Upper lobe of left lung (tissue), 6 donors: ENCODE data around the gene PRR7. TPM values are rescaled to one million over a fixed set of nuclear protein-coding genes. Genes with fewer than 3 reads are reported as not detected.
A peak's percentile ranks its signal among the peaks of the same experiment; 100 is the strongest.

Source experiments
- ATAC-seq, 2 donors: fragments of 200-7000 bp; cut with Tn5 transposase; one replicate each; pipeline ENCODE4 v1.9.1; 2022; ENCODE audit warnings: mild to moderate bottlenecking in 2 of 2, moderate library complexity in 2 of 2; ENCODE audit not compliant: low FRiP score in 2 of 2
- DNase-seq, 2 donors: peaks; one replicate each; pipeline ENCODE4 v3.0.0-alpha.2; 2019 to 2020
- H3K27ac ChIP-seq, 4 donors: fragments of 200-600 bp; sonication (generic); one replicate each; pipeline ENCODE4 v1.5.1; 2016 to 2019
- H3K27me3 ChIP-seq, 4 donors: fragments of 200-600 bp; sonication (generic); one replicate each; pipeline ENCODE4 v1.5.1; 2017 to 2019
- H3K36me3 ChIP-seq, 4 donors: fragments of 200-600 bp; sonication (generic); one replicate each; pipeline ENCODE4 v1.5.1; 2016 to 2019
- H3K4me1 ChIP-seq, 4 donors: fragments of 200-600 bp; sonication (generic); one replicate each; pipeline ENCODE4 v1.5.1; 2018 to 2019
- H3K4me3 ChIP-seq, 4 donors: fragments of 200-600 bp; sonication (generic); one replicate each; pipeline ENCODE4 v1.5.1; 2017 to 2019; ENCODE audit warnings: mild to moderate bottlenecking in 2 of 4, moderate library complexity in 1 of 4
- H3K9me3 ChIP-seq, 4 donors: fragments of 200-600 bp; sonication (generic); one replicate each; pipeline ENCODE4 v1.5.1; 2018 to 2019
- EP300 ChIP-seq, 4 donors: sonication (generic); formaldehyde crosslinking; IDR thresholded peaks; one replicate each; pipeline ENCODE4 v1.5.1; 2017; ENCODE audit warnings: antibody characterized with exemption in 4 of 4, control low read depth in 2 of 4
- POLR2A ChIP-seq, 4 donors: fragments of 450-650 bp; IDR thresholded peaks; one replicate each; pipeline ENCODE4 v1.5.1; 2016 to 2017; ENCODE audit warnings: antibody characterized with exemption in 4 of 4, mild to moderate bottlenecking in 2 of 4
- POLR2AphosphoS5 ChIP-seq, 2 donors: sonication (generic); formaldehyde crosslinking; IDR thresholded peaks; one replicate each; pipeline ENCODE4 v1.5.1; 2017; ENCODE audit warnings: antibody characterized with exemption in 2 of 2
- WGBS, 2 donors: methylation state at CpG; one replicate each; pipeline ENCODE4 v1.1.5; 2017 to 2018; 5-methylcytosine and 5-hydroxymethylcytosine counted together
- total RNA-seq, 6 donors: library from RNA; depleted of rRNA in 4 of 6; stranded (reverse); fragments of >200 nt in 4 of 6; gene quantifications; one replicate each; pipeline versions ENCODE4 v1.1.0 to v1.2.1, GENCODE V29; 2016 to 2021
- TF ChIP-seq, protein P1 (sequence below), 6 experiments: fragments of 450-650 bp in 4 of 6; fragments of 200-600 bp in 2 of 6; sonication (generic) in 2 of 6; IDR thresholded peaks; one replicate each; pipeline ENCODE4 v1.5.1; 2016 to 2019; ENCODE audit warnings: antibody characterized with exemption in 6 of 6
- donor health status: DM: no; HTN: no; CAD: no; lungs with moderate emphysema.
- donor health status: DM: no; HTN: yes; CAD: no; lungs with severe emphysema.

The PRR7 gene
- total RNA-seq, 6 donors from 2014 or later = 1.6 to 9.2 (median 3.4) TPM

DNA sequence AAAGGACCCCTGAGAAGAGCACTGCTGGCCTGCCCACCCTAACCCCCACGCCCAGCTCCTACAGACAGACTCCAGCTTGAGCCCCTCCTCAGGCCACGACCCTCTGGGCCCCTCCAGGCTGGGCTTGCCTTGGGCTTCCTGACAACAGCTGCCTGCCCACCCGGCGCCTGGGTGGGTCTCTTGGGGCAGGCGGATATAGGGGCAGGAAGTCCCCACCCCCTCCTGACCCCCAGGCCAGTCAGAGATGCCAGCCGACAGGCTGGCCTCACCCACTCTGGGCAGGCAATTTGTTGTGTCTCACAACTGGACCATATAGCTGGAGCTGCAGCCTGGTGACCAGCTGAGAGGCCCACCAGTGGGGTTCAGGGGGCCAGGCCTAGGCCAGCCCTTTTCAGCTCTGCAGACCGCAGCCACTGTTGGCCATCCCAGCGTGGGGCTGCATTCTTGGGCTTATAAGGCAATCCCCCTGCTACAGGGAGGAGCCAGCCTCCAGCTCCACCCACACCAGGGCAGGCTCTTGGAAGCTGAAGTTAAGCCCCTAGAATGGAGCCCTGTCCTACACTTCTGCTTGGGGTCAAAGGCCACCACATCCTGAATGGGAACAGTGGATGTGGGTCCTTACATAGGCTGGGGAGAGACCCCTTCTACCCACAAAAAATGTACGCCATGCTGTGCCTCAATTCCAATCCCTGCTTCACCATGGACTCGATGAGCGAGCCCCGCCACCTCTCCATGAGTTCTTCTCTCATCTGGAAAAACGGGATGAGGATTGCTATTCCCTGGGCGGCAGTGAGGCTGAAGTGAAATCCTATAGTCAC is 48.8 kb downstream of the PRR7 start:
- Histone ChIP-seq H3K27me3 (no peaks in the 10 kb centered on the region), H3K36me3 (peaks cover 0 to 25% (median 19%) of the 10 kb centered on the region in 4 donors), H3K9me3 (no peaks in the 10 kb centered on the region), H3K4me1 (peaks cover 45 to 78% (median 55%) of the 10 kb centered on the region in 4 donors), H3K27ac (peak overlapping the region; percentile 75 to 97 (median 86)), H3K4me3 (peak overlapping the region; percentile 24 to 89 (median 76))
- peak; percentile 60 to 68 for DNase-seq
- WGBS, 2 donors = 56 to 66% methylated on average over 9 to 10 of the region's 14 CpGs
- TF ChIP-seq POLR2AphosphoS5 (IDR thresholded peaks at IDR 0.05) = no peak
- peak in 1 of 4 donors; percentile 28 for TF ChIP-seq POLR2A (IDR thresholded peaks at IDR 0.05)
- peak; percentile 1 to 56 for ATAC-seq

- peaks cover 0 to 18% (median 12%) of the 10 kb centered on the region in 4 donors for H3K36me3 ChIP-seq
- no peak for TF ChIP-seq EP300 (IDR thresholded peaks at IDR 0.05)
- TF ChIP-seq, protein P1, sequence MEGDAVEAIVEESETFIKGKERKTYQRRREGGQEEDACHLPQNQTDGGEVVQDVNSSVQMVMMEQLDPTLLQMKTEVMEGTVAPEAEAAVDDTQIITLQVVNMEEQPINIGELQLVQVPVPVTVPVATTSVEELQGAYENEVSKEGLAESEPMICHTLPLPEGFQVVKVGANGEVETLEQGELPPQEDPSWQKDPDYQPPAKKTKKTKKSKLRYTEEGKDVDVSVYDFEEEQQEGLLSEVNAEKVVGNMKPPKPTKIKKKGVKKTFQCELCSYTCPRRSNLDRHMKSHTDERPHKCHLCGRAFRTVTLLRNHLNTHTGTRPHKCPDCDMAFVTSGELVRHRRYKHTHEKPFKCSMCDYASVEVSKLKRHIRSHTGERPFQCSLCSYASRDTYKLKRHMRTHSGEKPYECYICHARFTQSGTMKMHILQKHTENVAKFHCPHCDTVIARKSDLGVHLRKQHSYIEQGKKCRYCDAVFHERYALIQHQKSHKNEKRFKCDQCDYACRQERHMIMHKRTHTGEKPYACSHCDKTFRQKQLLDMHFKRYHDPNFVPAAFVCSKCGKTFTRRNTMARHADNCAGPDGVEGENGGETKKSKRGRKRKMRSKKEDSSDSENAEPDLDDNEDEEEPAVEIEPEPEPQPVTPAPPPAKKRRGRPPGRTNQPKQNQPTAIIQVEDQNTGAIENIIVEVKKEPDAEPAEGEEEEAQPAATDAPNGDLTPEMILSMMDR (IDR thresholded peaks at IDR 0.05) = peak in 3 of 6 experiments; percentile 21 to 36 (median 23)
- H3K9me3 ChIP-seq = no peaks in the 10 kb centered on the region
- no peaks in the 10 kb centered on the region for H3K27me3 ChIP-seq
- H3K4me1 ChIP-seq = peaks cover 49 to 74% (median 59%) of the 10 kb centered on the region in 4 donors
- peak overlapping the region; percentile 71 to 93 (median 86) for H3K4me3 ChIP-seq
- no peak for ATAC-seq
- 17 to 37% methylated on average over 4 to 11 of the region's 12 CpGs for WGBS, 2 donors
- no peak for DNase-seq
- H3K27ac ChIP-seq = peak overlapping the region; percentile 75 to 97 (median 86)
These were observed 49.6 kb downstream of the PRR7 start for GRCh38 chr5:177496070-177496726.

- Histone ChIP-seq H3K9me3 (no peaks in the 10 kb centered on the region), H3K27me3 (no peaks in the 10 kb centered on the region), H3K27ac (peak overlapping the region; percentile 75 to 97 (median 86)), H3K4me1 (peaks cover 49 to 68% (median 56%) of the 10 kb centered on the region in 4 donors), H3K36me3 (peaks cover 0 to 12% (median 6%) of the 10 kb centered on the region in 4 donors), H3K4me3 (peak overlapping the region; percentile 71 to 93 (median 86))
- DNase-seq = peak; percentile 74 to 89
- 1% methylated on average over 13 of the region's 29 CpGs; no CpG with 5 or more reads in 1 of the 2 donors for WGBS, 2 donors
- TF ChIP-seq, protein P1 (IDR thresholded peaks at IDR 0.05) = no peak
- TF ChIP-seq POLR2AphosphoS5 (IDR thresholded peaks at IDR 0.05) = peak in 1 of 2 donors; percentile 38
- ATAC-seq = peak; percentile 37 to 51
These were observed 50.2 kb downstream of the PRR7 start for GRCh38 chr5:177496727-177497291.

- peak within 1 kb of the TSS; percentile 71 to 93 (median 86) for H3K4me3 ChIP-seq
- ATAC-seq (peak; percentile 89 to 95), DNase-seq (peak; percentile 98 to 99)
- H3K27ac ChIP-seq = peak within 1 kb of the TSS; percentile 75 to 97 (median 86)
- H3K36me3 ChIP-seq = peaks cover 0 to 5% (median under 1%) of the 10 kb centered on the region in 4 donors
- H3K4me1 ChIP-seq = peaks cover 49 to 62% (median 55%) of the 10 kb centered on the region in 4 donors
- WGBS, 2 donors = 0 to 1% methylated on average over 8 to 38 of the region's 73 CpGs
- H3K9me3 ChIP-seq = no peaks in the 10 kb centered on the region
- no peaks in the 10 kb centered on the region for H3K27me3 ChIP-seq
- TF ChIP-seq POLR2AphosphoS5 (IDR thresholded peaks at IDR 0.05) (peak; percentile 79 to 95), POLR2A (IDR thresholded peaks at IDR 0.05) (peak; percentile 62 to 97 (median 78)), EP300 (IDR thresholded peaks at IDR 0.05) (peak in 1 of 4 donors; percentile 14)
- TF ChIP-seq, protein P1 (IDR thresholded peaks at IDR 0.05) = peak in 2 of 6 experiments; percentile 5 to 37
These were observed 50.8 kb downstream of the PRR7 start, which contains the start of gene PDLIM7 for GRCh38 chr5:177497292-177498012. Gene PDLIM7 (minus strand): TSS chr5:177497604. CDS start chr5:177496512, 1,092 bp downstream.
